Measurements from ENCODE around the gene PHLPP1. TPM values are rescaled to one million over a fixed set of nuclear protein-coding genes. Genes with fewer than 3 reads are reported as not detected.
"Not testable (repeated sequence)": the region's sequence is repeated elsewhere in the genome, so short reads cannot be mapped to it uniquely, and the experiment has no call there.

PHLPP1 gene
- total RNA-seq, 2 experiments from 2014 or later, result 9.0 to 12.4 TPM

DNA sequence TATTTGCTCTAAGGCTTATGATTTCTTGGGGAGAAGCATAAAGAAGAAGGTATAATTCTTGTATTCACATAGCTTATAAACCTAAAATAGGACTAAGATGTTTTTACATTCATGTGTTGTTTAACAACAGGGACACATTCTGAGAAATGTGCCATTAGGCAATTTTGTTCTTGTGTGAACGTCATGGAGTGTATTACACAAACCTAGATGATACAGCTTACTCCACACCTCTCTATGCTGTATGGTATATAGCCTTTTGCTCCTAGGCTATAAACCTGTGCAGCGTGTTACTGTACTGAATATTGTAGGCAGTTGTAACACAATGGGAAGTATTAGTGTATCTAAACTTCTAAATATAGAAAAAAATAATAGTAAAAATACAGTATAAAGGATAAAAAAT lies 92.1 kb downstream of the PHLPP1 start:
- H4K20me1 ChIP-seq (ENCODE audit: insufficient read depth, low read length), result no peaks in the 10 kb centered on the region
- no peak overlapping the region for H2AFZ ChIP-seq (ENCODE audit: low read length)
- no peak for TF ChIP-seq EZH2phosphoT487 (IDR thresholded peaks at IDR 0.05; ENCODE audit: borderline replicate concordance, low read depth, low read length)
- TF ChIP-seq, protein P1, sequence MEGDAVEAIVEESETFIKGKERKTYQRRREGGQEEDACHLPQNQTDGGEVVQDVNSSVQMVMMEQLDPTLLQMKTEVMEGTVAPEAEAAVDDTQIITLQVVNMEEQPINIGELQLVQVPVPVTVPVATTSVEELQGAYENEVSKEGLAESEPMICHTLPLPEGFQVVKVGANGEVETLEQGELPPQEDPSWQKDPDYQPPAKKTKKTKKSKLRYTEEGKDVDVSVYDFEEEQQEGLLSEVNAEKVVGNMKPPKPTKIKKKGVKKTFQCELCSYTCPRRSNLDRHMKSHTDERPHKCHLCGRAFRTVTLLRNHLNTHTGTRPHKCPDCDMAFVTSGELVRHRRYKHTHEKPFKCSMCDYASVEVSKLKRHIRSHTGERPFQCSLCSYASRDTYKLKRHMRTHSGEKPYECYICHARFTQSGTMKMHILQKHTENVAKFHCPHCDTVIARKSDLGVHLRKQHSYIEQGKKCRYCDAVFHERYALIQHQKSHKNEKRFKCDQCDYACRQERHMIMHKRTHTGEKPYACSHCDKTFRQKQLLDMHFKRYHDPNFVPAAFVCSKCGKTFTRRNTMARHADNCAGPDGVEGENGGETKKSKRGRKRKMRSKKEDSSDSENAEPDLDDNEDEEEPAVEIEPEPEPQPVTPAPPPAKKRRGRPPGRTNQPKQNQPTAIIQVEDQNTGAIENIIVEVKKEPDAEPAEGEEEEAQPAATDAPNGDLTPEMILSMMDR (conservative IDR thresholded peaks at IDR 0.05; ENCODE audit: low read length), result no peak
- intact Hi-C loops (cut with micrococcal nuclease; ENCODE audit: unreplicated experiment), result no loop called here
- ChIA-PET CTCF (ENCODE audit: unreplicated experiment) (no interaction called here), POLR2A (no interaction called here)
- DNase-seq (ENCODE audit: low spot score), result no peak
- no TSS peak for BruUV-seq (replicated peaks)
- no peaks in the 10 kb centered on the region for H3K9me2 ChIP-seq (ENCODE audit: insufficient read depth, low read length)
- H3K36me3 ChIP-seq (ENCODE audit: insufficient read depth, low read length), result no peaks in the 10 kb centered on the region
- no peaks in the 10 kb centered on the region for H3K4me1 ChIP-seq (ENCODE audit: insufficient read depth, low read length, poor library complexity, severe bottlenecking)
- H3K79me2 ChIP-seq (ENCODE audit: insufficient read depth, low read depth, low read length), result no peaks in the 10 kb centered on the region
- H3K9me3 ChIP-seq (ENCODE audit: low read length), result no peaks in the 10 kb centered on the region
- H3K4me3 ChIP-seq (ENCODE audit: low read depth, low read length, poor library complexity, severe bottlenecking), result no peak overlapping the region
- H3K27ac ChIP-seq (ENCODE audit: low read depth, low read length, poor library complexity, severe bottlenecking), result no peak overlapping the region
- H3K4me2 ChIP-seq (ENCODE audit: low read length), result no peak overlapping the region

DNA sequence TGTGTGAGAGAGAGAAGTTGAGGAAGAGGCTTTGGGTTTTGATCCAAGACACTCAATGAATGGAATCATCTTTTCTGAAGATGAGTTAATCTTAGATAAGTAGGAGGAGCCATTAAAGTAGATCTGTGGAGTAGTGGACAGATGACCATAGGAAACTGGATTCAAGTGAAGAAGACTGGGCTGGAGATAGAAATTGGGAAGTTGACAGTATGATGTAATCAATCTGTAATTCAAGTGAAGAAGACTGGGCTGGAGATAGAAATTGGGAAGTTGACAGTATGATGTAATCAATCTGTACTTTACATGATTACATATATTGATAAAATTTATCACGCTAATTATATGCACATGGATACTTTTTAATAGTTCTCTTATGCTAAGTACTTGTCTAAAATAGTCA lies 92.8 kb downstream of the PHLPP1 start:
- intact Hi-C loops (cut with micrococcal nuclease; ENCODE audit: unreplicated experiment), result no loop called here
- H3K4me3 ChIP-seq (ENCODE audit: low read depth, low read length, poor library complexity, severe bottlenecking), result no peak overlapping the region
- no peaks in the 10 kb centered on the region for H3K79me2 ChIP-seq (ENCODE audit: insufficient read depth, low read depth, low read length)
- no peak overlapping the region for H3K27ac ChIP-seq (ENCODE audit: low read depth, low read length, poor library complexity, severe bottlenecking)
- no peak overlapping the region for H3K4me2 ChIP-seq (ENCODE audit: low read length)
- no peaks in the 10 kb centered on the region for H3K4me1 ChIP-seq (ENCODE audit: insufficient read depth, low read length, poor library complexity, severe bottlenecking)
- POLR2A ChIA-PET, result no interaction called here
- CTCF ChIA-PET (ENCODE audit: unreplicated experiment), result no interaction called here
- no peak for DNase-seq (ENCODE audit: low spot score)
- no peaks in the 10 kb centered on the region for H3K36me3 ChIP-seq (ENCODE audit: insufficient read depth, low read length)
- no peaks in the 10 kb centered on the region for H3K9me2 ChIP-seq (ENCODE audit: insufficient read depth, low read length)
- no TSS peak for BruUV-seq (replicated peaks)
- H2AFZ ChIP-seq (ENCODE audit: low read length), result no peak overlapping the region
- H3K9me3 ChIP-seq (ENCODE audit: low read length), result no peaks in the 10 kb centered on the region
- TF ChIP-seq, protein P1 (conservative IDR thresholded peaks at IDR 0.05; ENCODE audit: low read length), result no peak
- TF ChIP-seq EZH2phosphoT487 (IDR thresholded peaks at IDR 0.05; ENCODE audit: borderline replicate concordance, low read depth, low read length), result no peak
- no peaks in the 10 kb centered on the region for H4K20me1 ChIP-seq (ENCODE audit: insufficient read depth, low read length)

DNA sequence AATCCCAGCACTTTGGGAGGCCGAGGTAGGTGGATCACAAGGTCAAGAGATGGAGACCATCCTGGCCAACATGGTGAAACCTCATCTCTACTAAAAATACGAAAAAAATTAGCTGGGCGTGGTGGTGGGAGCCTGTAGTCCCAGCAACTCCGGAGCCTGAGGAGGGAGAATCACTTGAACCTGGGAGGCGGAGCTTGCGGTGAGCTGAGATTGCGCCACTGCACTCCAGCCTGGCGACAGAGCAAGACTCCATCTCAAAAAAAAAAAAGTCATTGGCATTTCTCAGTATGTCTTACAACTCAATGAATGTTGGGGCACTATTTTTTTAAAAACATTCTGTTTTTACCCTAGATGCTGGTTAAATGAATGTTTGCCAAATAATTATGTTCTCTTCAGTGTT lies 94.1 kb downstream of the PHLPP1 start:
- H3K79me2 ChIP-seq (ENCODE audit: insufficient read depth, low read depth, low read length); H3K9me2 ChIP-seq (ENCODE audit: insufficient read depth, low read length); H4K20me1 ChIP-seq (ENCODE audit: insufficient read depth, low read length); H3K4me3 ChIP-seq (ENCODE audit: low read depth, low read length, poor library complexity, severe bottlenecking); H3K9me3 ChIP-seq (ENCODE audit: low read length); H3K4me2 ChIP-seq (ENCODE audit: low read length); H3K27ac ChIP-seq (ENCODE audit: low read depth, low read length, poor library complexity, severe bottlenecking); POLR2A ChIA-PET; BruUV-seq (replicated peaks); H3K4me1 ChIP-seq (ENCODE audit: insufficient read depth, low read length, poor library complexity, severe bottlenecking); H2AFZ ChIP-seq (ENCODE audit: low read length); intact Hi-C loops (cut with micrococcal nuclease; ENCODE audit: unreplicated experiment); CTCF ChIA-PET (ENCODE audit: unreplicated experiment); DNase-seq (ENCODE audit: low spot score); H3K36me3 ChIP-seq (ENCODE audit: insufficient read depth, low read length): not testable (repeated sequence)

Data from OCI-LY7 (cell line).